GM23338 (cell line): ENCODE results near the gene CRYL1. TPM values are rescaled to one million over a fixed set of nuclear protein-coding genes. Genes with fewer than 3 reads are reported as not detected.

Source experiments
- ATAC-seq: fragments of 200-7000 bp; cut with Tn5 transposase; 3 replicates; pipeline ENCODE4 v1.9.1; 2020
- DNase-seq: peaks from one replicate; pipeline ENCODE4 v3.0.0-alpha.2; 2015; ENCODE audit warnings: low spot score
- H2AFZ ChIP-seq: fragments of 200-600 bp; sonication (generic); 2 replicates; pipeline ENCODE4 v1.8.0; 2016; ENCODE audit warnings: antibody characterized with exemption, mild to moderate bottlenecking, moderate library complexity
- H3F3A ChIP-seq: fragments of 200-600 bp; sonication (generic); replicated peaks from 2 replicates; pipeline ENCODE4 v1.8.0; 2017; ENCODE audit warnings: antibody characterized with exemption, mixed run types, low read depth
- H3K27ac ChIP-seq: fragments of 200-600 bp; sonication (generic); 2 replicates; pipeline ENCODE4 v1.6.1; 2016; ENCODE audit warnings: low read depth
- H3K27me3 ChIP-seq: fragments of 200-600 bp; sonication (generic); 2 replicates; pipeline ENCODE4 v1.8.0; 2016; ENCODE audit warnings: mild to moderate bottlenecking, mixed run types, moderate library complexity; ENCODE audit not compliant: insufficient read depth
- H3K36me3 ChIP-seq: fragments of 200-600 bp; sonication (generic); 2 replicates; pipeline ENCODE4 v1.8.0; 2016; ENCODE audit warnings: mild to moderate bottlenecking; ENCODE audit not compliant: insufficient read depth
- H3K4me1 ChIP-seq: fragments of 200-600 bp; sonication (generic); 2 replicates; pipeline ENCODE4 v1.8.0; 2016; ENCODE audit warnings: mild to moderate bottlenecking, moderate library complexity; ENCODE audit not compliant: insufficient read depth
- H3K4me2 ChIP-seq: fragments of 200-600 bp; sonication (generic); 2 replicates; pipeline ENCODE4 v1.7.1; 2017; ENCODE audit warnings: mixed run types
- H3K4me3 ChIP-seq: fragments of 200-600 bp; sonication (generic); 2 replicates; pipeline ENCODE4 v1.6.1; 2016; ENCODE audit warnings: mixed run types
- H3K79me2 ChIP-seq: fragments of 200-600 bp; sonication (generic); replicated peaks from 2 replicates; pipeline ENCODE4 v1.8.0; 2017; ENCODE audit warnings: mild to moderate bottlenecking; ENCODE audit not compliant: insufficient read depth
- H3K9me2 ChIP-seq: fragments of 200-600 bp; sonication (generic); 2 replicates; pipeline ENCODE4 v1.8.0; 2017; ENCODE audit not compliant: insufficient read depth
- H4K20me1 ChIP-seq: fragments of 200-600 bp; sonication (generic); replicated peaks from 2 replicates; pipeline ENCODE4 v1.8.0; 2017; ENCODE audit warnings: mild to moderate bottlenecking; ENCODE audit not compliant: insufficient read depth
- H3K27ac Mint-ChIP-seq: 2 replicates; pipeline ENCODE4 v1.8.0; 2020; ENCODE audit warnings: inconsistent platforms, mild to moderate bottlenecking, moderate library complexity, mixed read lengths
- H3K27me3 Mint-ChIP-seq: 3 replicates; pipeline ENCODE4 v1.8.0; 2022; ENCODE audit warnings: low read depth, mild to moderate bottlenecking, moderate library complexity, mixed read lengths, inconsistent platforms; ENCODE audit not compliant: insufficient read depth, poor library complexity
- H3K36me3 Mint-ChIP-seq: 3 replicates; pipeline ENCODE4 v1.8.0; 2021; ENCODE audit warnings: low read depth, mild to moderate bottlenecking, inconsistent platforms, moderate library complexity, mixed read lengths
- H3K4me1 Mint-ChIP-seq: 3 replicates; pipeline ENCODE4 v1.8.0; 2020; ENCODE audit warnings: mild to moderate bottlenecking, inconsistent platforms, mixed read lengths
- H3K4me3 Mint-ChIP-seq: 3 replicates; pipeline ENCODE4 v1.8.0; 2021; ENCODE audit warnings: moderate library complexity, mild to moderate bottlenecking, inconsistent platforms, mixed read lengths
- H3K9me3 Mint-ChIP-seq: 3 replicates; pipeline ENCODE4 v1.8.0; 2020; ENCODE audit warnings: moderate library complexity, mild to moderate bottlenecking, inconsistent platforms, mixed read lengths
- CREB1 ChIP-seq: fragments of 250-450 bp; sonication (Bioruptor Pico); IDR thresholded peaks from 2 replicates; pipeline ENCODE4 v1.5.0; 2020; ENCODE audit warnings: low read depth, mild to moderate bottlenecking, moderate library complexity
- EZH2 ChIP-seq: fragments of 200-600 bp; sonication (generic); IDR thresholded peaks from one replicate; pipeline ENCODE4 v1.8.0; 2017; ENCODE audit warnings: antibody characterized with exemption, mild to moderate bottlenecking, low read depth; ENCODE audit not compliant: unreplicated experiment
- EZH2phosphoT487 ChIP-seq: fragments of 200-600 bp; sonication (generic); IDR thresholded peaks from one replicate; pipeline ENCODE4 v1.8.1; 2018; ENCODE audit warnings: antibody characterized with exemption; ENCODE audit not compliant: unreplicated experiment
- JUNB ChIP-seq: IDR thresholded peaks from one replicate; pipeline ENCODE4 v1.6.1; 2016; ENCODE audit warnings: antibody characterized with exemption; ENCODE audit not compliant: unreplicated experiment
- NANOG ChIP-seq: IDR thresholded peaks from 2 replicates; pipeline ENCODE4 v1.6.1; 2016; ENCODE audit warnings: antibody characterized with exemption, borderline replicate concordance
- POLR2AphosphoS5 ChIP-seq: IDR thresholded peaks from 2 replicates; pipeline ENCODE4 v1.6.1; 2016; ENCODE audit warnings: antibody characterized with exemption, low read depth
- STAT1 ChIP-seq: IDR thresholded peaks from one replicate; pipeline ENCODE4 v1.6.1; 2016; ENCODE audit warnings: antibody characterized with exemption; ENCODE audit not compliant: unreplicated experiment
- ZNF114 ChIP-seq: fragments of 250-450 bp; sonication (Bioruptor Pico); IDR thresholded peaks from 2 replicates; pipeline ENCODE4 v1.5.0; 2020; ENCODE audit warnings: mild to moderate bottlenecking, moderate library complexity
- ZNF331 ChIP-seq: fragments of 250-450 bp; sonication (Bioruptor Pico); IDR thresholded peaks from 2 replicates; pipeline ENCODE4 v1.5.0; 2020; ENCODE audit warnings: low read depth, mild to moderate bottlenecking, moderate library complexity
- polyA plus RNA-seq: library from polyadenylated mRNA; unstranded; fragments of >200 nt; fragmentation: Nextera tagmentation; extraction: Ambion mirVana; gene quantifications from 2 replicates; pipeline ENCODE4 v1.2.1, GENCODE V29; 2016
- total RNA-seq: library from RNA; depleted of rRNA; stranded (reverse); fragments of >200 nt; shearing (Covaris generic); gene quantifications from 2 replicates; pipeline ENCODE4 v1.2.3, GENCODE V29; 2014
- TF ChIP-seq, protein P1 (sequence below): fragments of 250-450 bp; sonication (Bioruptor Pico); IDR thresholded peaks from 2 replicates; pipeline ENCODE4 v1.5.0; 2020; ENCODE audit warnings: mild to moderate bottlenecking, moderate library complexity
- TF ChIP-seq, protein P2 (sequence below): IDR thresholded peaks from 2 replicates; pipeline ENCODE4 v1.6.1; 2016; ENCODE audit warnings: antibody characterized with exemption
- TF ChIP-seq, protein P3 (sequence below): IDR thresholded peaks from one replicate; pipeline ENCODE4 v1.6.1; 2018; ENCODE audit warnings: antibody characterized with exemption; ENCODE audit not compliant: unreplicated experiment
- TF ChIP-seq, protein P4 (sequence below), 2 experiments: fragments of 200-600 bp in 1 of 2; sonication (generic) in 1 of 2; conservative IDR thresholded peaks; 2 replicates each; pipeline versions ENCODE4 v1.5.1 to v1.6.1; 2016 to 2017; ENCODE audit warnings: antibody characterized with exemption in 2 of 2, low read depth in 2 of 2, mild to moderate bottlenecking in 2 of 2, moderate library complexity in 1 of 2

CRYL1 gene
- total and polyA plus RNA-seq, 2 experiments from 2014 or later, result 2.2 to 2.6 TPM

DNA sequence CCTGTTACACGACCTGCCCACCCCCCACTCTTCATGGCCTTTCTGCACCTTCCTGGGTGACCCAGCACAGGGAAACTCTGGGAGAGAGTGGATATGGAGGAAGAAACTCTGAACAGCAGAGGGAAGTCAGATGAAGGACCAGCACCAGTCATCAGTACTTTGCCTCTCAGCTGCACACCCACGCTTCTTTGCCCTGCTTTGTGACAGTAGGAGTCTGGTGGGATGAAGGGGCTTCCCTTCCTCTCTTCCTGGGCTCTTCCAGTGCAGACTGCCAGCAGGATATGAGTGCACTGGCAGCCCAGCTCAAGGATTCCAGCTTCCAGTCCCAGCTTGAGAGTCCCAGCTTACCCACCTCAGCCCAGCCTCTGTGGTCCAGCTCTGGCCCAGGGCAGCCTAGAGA is 68.9 kb downstream of the CRYL1 start:
- peaks cover 7% of the 10 kb centered on the region; the same call in 2 of the 3 replicates for H3K4me1 Mint-ChIP-seq
- Histone ChIP-seq H3K27ac (no peak overlapping the region), H3K4me1 (no peaks in the 10 kb centered on the region), H3F3A (no peaks in the 10 kb centered on the region), H3K4me2 (no peak overlapping the region), H3K4me3 (no peak overlapping the region), H3K27me3 (no peaks in the 10 kb centered on the region), H3K79me2 (no peaks in the 10 kb centered on the region), H4K20me1 (no peaks in the 10 kb centered on the region), H3K36me3 (no peaks in the 10 kb centered on the region; the same call in 1 of the 2 replicates), H2AFZ (no peak overlapping the region), H3K9me2 (0 out of 2 replicates have a peak, but pooled peaks cover 3% of the 10 kb centered on the region)
- H3K27ac Mint-ChIP-seq, result no peak overlapping the region; the same call in 1 of the 2 replicates
- no peaks in the 10 kb centered on the region for H3K9me3 Mint-ChIP-seq
- DNase-seq, result no peak
- no peaks in the 10 kb centered on the region for H3K36me3 Mint-ChIP-seq
- H3K27me3 Mint-ChIP-seq, result no peaks in the 10 kb centered on the region
- ATAC-seq, result no peak
- TF ChIP-seq, protein P1, sequence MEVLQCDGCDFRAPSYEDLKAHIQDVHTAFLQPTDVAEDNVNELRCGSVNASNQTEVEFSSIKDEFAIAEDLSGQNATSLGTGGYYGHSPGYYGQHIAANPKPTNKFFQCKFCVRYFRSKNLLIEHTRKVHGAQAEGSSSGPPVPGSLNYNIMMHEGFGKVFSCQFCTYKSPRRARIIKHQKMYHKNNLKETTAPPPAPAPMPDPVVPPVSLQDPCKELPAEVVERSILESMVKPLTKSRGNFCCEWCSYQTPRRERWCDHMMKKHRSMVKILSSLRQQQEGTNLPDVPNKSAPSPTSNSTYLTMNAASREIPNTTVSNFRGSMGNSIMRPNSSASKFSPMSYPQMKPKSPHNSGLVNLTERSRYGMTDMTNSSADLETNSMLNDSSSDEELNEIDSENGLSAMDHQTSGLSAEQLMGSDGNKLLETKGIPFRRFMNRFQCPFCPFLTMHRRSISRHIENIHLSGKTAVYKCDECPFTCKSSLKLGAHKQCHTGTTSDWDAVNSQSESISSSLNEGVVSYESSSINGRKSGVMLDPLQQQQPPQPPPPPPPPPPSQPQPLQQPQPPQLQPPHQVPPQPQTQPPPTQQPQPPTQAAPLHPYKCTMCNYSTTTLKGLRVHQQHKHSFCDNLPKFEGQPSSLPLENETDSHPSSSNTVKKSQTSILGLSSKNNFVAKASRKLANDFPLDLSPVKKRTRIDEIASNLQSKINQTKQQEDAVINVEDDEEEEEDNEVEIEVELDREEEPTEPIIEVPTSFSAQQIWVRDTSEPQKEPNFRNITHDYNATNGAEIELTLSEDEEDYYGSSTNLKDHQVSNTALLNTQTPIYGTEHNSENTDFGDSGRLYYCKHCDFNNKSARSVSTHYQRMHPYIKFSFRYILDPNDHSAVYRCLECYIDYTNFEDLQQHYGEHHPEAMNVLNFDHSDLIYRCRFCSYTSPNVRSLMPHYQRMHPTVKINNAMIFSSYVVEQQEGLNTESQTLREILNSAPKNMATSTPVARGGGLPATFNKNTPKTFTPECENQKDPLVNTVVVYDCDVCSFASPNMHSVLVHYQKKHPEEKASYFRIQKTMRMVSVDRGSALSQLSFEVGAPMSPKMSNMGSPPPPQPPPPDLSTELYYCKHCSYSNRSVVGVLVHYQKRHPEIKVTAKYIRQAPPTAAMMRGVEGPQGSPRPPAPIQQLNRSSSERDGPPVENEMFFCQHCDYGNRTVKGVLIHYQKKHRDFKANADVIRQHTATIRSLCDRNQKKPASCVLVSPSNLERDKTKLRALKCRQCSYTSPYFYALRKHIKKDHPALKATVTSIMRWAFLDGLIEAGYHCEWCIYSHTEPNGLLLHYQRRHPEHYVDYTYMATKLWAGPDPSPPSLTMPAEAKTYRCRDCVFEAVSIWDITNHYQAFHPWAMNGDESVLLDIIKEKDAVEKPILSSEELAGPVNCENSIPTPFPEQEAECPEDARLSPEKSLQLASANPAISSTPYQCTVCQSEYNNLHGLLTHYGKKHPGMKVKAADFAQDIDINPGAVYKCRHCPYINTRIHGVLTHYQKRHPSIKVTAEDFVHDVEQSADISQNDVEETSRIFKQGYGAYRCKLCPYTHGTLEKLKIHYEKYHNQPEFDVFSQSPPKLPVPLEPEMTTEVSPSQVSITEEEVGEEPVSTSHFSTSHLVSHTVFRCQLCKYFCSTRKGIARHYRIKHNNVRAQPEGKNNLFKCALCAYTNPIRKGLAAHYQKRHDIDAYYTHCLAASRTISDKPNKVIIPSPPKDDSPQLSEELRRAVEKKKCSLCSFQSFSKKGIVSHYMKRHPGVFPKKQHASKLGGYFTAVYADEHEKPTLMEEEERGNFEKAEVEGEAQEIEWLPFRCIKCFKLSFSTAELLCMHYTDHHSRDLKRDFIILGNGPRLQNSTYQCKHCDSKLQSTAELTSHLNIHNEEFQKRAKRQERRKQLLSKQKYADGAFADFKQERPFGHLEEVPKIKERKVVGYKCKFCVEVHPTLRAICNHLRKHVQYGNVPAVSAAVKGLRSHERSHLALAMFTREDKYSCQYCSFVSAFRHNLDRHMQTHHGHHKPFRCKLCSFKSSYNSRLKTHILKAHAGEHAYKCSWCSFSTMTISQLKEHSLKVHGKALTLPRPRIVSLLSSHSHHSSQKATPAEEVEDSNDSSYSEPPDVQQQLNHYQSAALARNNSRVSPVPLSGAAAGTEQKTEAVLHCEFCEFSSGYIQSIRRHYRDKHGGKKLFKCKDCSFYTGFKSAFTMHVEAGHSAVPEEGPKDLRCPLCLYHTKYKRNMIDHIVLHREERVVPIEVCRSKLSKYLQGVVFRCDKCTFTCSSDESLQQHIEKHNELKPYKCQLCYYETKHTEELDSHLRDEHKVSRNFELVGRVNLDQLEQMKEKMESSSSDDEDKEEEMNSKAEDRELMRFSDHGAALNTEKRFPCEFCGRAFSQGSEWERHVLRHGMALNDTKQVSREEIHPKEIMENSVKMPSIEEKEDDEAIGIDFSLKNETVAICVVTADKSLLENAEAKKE, result no peak
- TF ChIP-seq POLR2AphosphoS5, result no peak
- no peak for TF ChIP-seq EZH2
- TF ChIP-seq CREB1, result no peak
- TF ChIP-seq, protein P2, sequence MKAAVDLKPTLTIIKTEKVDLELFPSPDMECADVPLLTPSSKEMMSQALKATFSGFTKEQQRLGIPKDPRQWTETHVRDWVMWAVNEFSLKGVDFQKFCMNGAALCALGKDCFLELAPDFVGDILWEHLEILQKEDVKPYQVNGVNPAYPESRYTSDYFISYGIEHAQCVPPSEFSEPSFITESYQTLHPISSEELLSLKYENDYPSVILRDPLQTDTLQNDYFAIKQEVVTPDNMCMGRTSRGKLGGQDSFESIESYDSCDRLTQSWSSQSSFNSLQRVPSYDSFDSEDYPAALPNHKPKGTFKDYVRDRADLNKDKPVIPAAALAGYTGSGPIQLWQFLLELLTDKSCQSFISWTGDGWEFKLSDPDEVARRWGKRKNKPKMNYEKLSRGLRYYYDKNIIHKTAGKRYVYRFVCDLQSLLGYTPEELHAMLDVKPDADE, result no peak
- no peak for TF ChIP-seq NANOG
- no peak for TF ChIP-seq JUNB
- TF ChIP-seq, protein P3, sequence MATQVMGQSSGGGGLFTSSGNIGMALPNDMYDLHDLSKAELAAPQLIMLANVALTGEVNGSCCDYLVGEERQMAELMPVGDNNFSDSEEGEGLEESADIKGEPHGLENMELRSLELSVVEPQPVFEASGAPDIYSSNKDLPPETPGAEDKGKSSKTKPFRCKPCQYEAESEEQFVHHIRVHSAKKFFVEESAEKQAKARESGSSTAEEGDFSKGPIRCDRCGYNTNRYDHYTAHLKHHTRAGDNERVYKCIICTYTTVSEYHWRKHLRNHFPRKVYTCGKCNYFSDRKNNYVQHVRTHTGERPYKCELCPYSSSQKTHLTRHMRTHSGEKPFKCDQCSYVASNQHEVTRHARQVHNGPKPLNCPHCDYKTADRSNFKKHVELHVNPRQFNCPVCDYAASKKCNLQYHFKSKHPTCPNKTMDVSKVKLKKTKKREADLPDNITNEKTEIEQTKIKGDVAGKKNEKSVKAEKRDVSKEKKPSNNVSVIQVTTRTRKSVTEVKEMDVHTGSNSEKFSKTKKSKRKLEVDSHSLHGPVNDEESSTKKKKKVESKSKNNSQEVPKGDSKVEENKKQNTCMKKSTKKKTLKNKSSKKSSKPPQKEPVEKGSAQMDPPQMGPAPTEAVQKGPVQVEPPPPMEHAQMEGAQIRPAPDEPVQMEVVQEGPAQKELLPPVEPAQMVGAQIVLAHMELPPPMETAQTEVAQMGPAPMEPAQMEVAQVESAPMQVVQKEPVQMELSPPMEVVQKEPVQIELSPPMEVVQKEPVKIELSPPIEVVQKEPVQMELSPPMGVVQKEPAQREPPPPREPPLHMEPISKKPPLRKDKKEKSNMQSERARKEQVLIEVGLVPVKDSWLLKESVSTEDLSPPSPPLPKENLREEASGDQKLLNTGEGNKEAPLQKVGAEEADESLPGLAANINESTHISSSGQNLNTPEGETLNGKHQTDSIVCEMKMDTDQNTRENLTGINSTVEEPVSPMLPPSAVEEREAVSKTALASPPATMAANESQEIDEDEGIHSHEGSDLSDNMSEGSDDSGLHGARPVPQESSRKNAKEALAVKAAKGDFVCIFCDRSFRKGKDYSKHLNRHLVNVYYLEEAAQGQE, result no peak
- TF ChIP-seq ZNF114 (CRISPR knock-in tag), result no peak
- no peak for TF ChIP-seq EZH2phosphoT487
- TF ChIP-seq STAT1, result no peak
- TF ChIP-seq, protein P4, sequence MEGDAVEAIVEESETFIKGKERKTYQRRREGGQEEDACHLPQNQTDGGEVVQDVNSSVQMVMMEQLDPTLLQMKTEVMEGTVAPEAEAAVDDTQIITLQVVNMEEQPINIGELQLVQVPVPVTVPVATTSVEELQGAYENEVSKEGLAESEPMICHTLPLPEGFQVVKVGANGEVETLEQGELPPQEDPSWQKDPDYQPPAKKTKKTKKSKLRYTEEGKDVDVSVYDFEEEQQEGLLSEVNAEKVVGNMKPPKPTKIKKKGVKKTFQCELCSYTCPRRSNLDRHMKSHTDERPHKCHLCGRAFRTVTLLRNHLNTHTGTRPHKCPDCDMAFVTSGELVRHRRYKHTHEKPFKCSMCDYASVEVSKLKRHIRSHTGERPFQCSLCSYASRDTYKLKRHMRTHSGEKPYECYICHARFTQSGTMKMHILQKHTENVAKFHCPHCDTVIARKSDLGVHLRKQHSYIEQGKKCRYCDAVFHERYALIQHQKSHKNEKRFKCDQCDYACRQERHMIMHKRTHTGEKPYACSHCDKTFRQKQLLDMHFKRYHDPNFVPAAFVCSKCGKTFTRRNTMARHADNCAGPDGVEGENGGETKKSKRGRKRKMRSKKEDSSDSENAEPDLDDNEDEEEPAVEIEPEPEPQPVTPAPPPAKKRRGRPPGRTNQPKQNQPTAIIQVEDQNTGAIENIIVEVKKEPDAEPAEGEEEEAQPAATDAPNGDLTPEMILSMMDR (conservative IDR thresholded peaks at IDR 0.05; ENCODE audit: low read depth in 2 of 2), result no peak
- no peak for TF ChIP-seq ZNF331
- no peak overlapping the region for H3K4me3 Mint-ChIP-seq
